ENCODE results near the gene ANOS1.
"Not testable (repeated sequence)": the region's sequence is repeated elsewhere in the genome, so short reads cannot be mapped to it uniquely, and the experiment has no call there.

Gene ANOS1

DNA sequence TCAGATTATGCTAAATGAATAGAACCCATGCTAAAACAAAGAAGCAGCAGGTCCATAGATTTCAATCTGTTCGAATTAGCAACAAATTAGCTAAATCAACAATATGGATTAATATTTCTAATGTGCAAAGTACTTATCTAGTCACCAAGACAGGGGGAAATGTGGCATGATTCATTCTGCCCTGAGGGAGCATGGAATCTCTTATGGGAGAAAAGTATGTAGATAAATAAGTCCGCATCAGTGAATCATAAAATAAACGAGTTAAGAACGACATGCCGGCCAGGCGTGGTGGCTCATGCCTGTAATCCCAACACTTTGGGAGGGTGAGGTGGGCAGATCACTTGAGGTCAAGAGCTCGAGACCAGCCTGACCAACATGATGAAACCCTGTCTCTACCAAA, 102.1 kb downstream of the ANOS1 start:
- peak; percentile 90 for DNase-seq (ENCODE audit: low read depth)

DNA sequence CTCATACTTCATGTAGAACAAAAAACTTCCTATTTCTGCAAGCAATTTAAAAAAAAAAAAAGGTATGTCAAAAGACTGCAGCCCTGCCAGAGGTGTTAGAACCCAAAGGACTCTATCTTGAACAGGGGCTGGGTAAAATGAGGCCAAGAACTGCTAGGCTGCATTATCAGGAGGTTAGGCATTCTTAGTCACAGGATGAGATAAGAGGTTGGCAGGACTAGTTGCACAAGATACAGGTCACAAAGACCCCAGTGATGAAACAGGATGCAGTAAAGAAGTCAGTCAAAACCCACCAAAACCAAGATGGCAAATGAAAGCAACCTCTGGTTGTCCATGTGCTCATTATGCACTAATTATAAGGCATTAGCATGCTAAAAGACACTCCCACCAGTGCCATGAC, 104.1 kb downstream of the ANOS1 start:
- DNase-seq (ENCODE audit: low read depth): peak; percentile 1

- DNase-seq (ENCODE audit: low read depth): peak; percentile 51
Observed at GRCh38 chrX:8607326-8607725, 124.6 kb downstream of the ANOS1 start.

- no peak for DNase-seq (ENCODE audit: low read depth)
Observed at GRCh38 chrX:8604131-8604530, 127.8 kb downstream of the ANOS1 start.

- no peak for DNase-seq (ENCODE audit: low read depth)
Observed at GRCh38 chrX:8591501-8591900, 140.4 kb downstream of the ANOS1 start.

GRCh38 chrX:8586953-8587352, 145.0 kb downstream of the ANOS1 start:
- DNase-seq (ENCODE audit: low read depth): no peak

GRCh38 chrX:8579602-8580001, 152.3 kb downstream of the ANOS1 start:
- no peak for DNase-seq (ENCODE audit: low read depth)

DNA sequence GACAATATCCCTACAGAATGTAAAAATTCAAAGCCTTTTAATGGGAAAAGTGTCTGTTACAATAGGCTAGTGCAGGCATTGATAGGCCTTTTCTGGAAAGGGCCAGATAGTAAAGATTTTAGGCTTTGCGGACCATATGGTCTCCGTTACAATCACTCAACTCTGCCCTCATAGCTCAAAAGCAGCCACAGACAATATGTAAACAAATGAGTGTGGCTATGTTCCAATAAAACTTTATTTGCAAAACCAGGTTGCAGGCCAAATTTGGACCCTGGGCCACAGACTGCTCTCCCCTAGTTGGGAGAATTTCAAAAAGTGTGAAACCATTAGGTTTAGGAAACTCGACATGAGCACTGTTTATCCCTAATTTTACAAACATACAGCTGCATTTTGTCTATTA, 155.1 kb downstream of the ANOS1 start:
- no peak for DNase-seq (ENCODE audit: low read depth)

GRCh38 chrX:8565729-8566128, 166.2 kb downstream of the ANOS1 start:
- no peak for DNase-seq (ENCODE audit: low read depth)

DNA sequence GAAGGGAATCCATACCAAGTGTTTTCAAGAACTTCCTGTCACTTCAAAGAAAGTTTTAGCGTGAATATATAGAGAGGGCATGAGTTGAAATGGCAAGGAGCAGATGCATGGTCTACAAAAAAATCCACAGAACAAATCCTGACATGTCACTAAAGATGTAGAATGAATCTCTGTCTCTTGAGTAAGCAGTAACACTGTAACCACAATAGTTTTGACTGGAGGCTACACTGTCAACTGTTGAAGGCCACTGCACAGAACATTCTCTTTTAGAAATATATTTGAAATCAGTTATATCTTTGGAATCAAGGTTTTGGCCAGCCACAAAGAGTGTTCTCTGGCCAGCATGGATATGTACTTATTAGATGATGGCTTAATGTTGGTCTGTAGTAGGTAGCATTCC, 183.5 kb downstream of the ANOS1 start:
- no peak for DNase-seq (ENCODE audit: low read depth)

GRCh38 chrX:8546715-8547114, 185.2 kb downstream of the ANOS1 start:
- no peak for DNase-seq (ENCODE audit: low read depth)

GRCh38 chrX:8520791-8521190, 211.1 kb downstream of the ANOS1 start:
- peak; percentile 44 for DNase-seq (ENCODE audit: low read depth)

GRCh38 chrX:8520178-8520577, 211.8 kb downstream of the ANOS1 start:
- no peak for DNase-seq (ENCODE audit: low read depth)

DNA sequence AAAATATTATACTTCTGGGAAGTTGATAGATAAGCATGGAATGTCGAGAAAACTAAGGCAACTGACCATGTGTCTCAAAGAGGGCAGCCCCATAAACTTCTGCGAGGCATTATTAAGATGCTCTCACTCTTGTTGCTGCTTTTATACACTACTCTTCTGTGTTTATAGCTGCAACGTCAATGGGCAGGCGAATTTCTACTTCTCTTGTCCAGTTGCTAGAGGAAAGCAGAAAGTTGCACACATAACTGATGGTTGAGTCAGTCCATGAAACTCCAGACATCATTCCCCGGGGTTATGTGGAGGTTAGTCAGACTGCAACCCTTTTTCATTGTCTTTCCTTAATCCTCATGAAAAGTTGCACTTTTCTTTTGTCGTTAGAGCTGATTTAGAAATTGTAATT, 227.5 kb downstream of the ANOS1 start:
- DNase-seq (ENCODE audit: low read depth): peak; percentile 72

- not testable (repeated sequence) for DNase-seq (ENCODE audit: low read depth)
Observed at GRCh38 chrX:8502101-8502500, 229.8 kb downstream of the ANOS1 start.

DNA sequence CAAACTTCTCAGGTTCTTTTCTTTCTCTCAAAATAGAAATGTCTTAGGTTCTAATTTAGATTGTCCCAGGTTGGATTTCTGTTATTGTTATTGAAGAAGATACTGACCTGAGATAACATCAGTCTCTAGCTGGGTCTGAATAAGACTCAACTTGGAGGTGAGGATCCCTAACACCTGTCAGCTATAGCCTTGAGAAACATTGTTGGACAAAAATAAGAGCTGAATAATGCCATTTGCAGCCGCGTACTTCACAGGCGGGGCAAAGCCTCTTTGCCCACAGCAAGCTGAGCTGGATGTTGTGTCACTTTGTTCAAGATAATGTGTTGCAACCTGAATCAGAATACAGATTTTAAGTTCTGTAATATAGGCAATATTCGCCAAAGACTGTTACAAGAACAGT, 231.7 kb downstream of the ANOS1 start:
- DNase-seq (ENCODE audit: low read depth): no peak

DNA sequence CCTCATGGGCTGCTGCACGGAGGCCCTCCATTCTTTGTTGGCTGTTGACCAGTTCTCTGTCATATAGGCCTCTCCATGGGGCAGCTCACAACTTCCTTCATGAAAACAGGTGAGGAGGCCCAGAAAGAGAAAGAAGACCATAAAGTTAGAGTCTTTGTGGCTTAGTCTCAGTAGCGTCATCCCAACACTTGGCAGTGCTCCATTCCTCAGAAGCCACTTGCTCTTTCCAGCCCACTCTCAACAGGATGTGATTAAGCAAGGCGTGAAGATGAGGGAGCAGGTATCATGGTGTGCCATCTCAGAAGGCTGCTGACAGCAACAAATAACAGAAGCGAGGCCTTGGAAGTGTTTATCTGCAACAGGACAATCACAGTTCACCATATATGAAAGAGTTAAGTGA, 236.9 kb downstream of the ANOS1 start:
- DNase-seq (ENCODE audit: low read depth): peak; percentile 33

- DNase-seq (ENCODE audit: low read depth): no peak
Observed at GRCh38 chrX:8484360-8484949, 247.5 kb downstream of the ANOS1 start.
